PFSK-1 (cell line): ENCODE data around the gene SORT1.

Experiments used
- FOXP2 ChIP-seq: optimal IDR thresholded peaks from 2 replicates; pipeline ENCODE3; 2011; ENCODE audit warnings: borderline replicate concordance, control low read depth, inconsistent platforms; ENCODE audit not compliant: insufficient read depth; ENCODE audit errors: extremely low read length, extremely low read depth
- POLR2AphosphoS5 ChIP-seq: IDR thresholded peaks from 2 replicates; pipeline ENCODE4 v1.6.1; 2012; ENCODE audit warnings: low read depth, mild to moderate bottlenecking, control low read depth, low read length, moderate library complexity
- SIN3A ChIP-seq: IDR thresholded peaks from 2 replicates; pipeline ENCODE4 v1.6.1; 2012; ENCODE audit warnings: mild to moderate bottlenecking, low read length, moderate library complexity, borderline replicate concordance; ENCODE audit not compliant: insufficient read depth
- TAF1 ChIP-seq: IDR thresholded peaks from 2 replicates; pipeline ENCODE4 v1.6.1; 2012; ENCODE audit warnings: low read length, control low read depth, borderline replicate concordance; ENCODE audit not compliant: insufficient read depth
- TF ChIP-seq, protein P1 (sequence below), 2 experiments: IDR thresholded peaks; 2 replicates each; pipeline versions ENCODE4 v1.6.1 to v1.8.0; 2011 to 2012; ENCODE audit warnings: low read depth in 2 of 2, low read length in 2 of 2, control low read depth in 1 of 2, inconsistent platforms in 1 of 2, mild to moderate bottlenecking in 1 of 2, moderate library complexity in 1 of 2; ENCODE audit not compliant: insufficient read depth in 1 of 2

Gene SORT1

DNA sequence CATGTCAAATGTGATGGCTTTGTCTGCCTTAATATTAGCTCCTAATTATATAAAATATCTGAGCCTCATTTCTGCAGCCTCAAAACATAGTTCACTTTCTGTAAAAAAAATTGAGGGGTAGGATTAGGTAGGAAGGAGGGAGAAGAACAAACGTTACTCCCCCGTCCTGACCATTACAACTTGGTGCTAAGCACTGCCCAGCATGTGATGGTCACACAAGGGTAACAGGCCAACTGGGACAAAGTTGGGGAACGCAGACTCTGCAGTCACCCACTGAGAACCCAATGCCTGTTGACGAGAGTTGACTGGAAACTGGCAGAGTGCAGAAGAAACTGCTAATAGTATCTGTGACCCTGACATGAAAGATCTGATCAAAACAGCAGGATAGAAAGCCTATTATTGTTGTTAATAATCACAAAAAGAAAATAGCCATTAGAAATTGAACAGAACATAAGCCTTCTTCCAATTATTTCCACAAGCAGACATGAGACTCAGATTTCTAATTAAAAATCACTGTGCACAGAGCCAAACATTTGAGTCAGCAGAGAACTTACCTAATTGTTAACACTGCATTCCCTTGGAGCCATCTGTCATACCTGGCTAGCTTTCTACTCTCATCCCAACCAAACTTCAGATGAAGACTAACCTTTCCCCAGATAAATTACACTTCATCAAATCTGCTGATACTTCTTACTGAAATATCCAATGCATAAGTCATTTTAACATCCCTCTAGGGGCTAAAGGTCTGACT is 5.5 kb downstream of the SORT1 start:
- TF ChIP-seq POLR2AphosphoS5 (no peak), TAF1 (no peak), SIN3A (no peak), FOXP2 (no peak)
- TF ChIP-seq, protein P1, sequence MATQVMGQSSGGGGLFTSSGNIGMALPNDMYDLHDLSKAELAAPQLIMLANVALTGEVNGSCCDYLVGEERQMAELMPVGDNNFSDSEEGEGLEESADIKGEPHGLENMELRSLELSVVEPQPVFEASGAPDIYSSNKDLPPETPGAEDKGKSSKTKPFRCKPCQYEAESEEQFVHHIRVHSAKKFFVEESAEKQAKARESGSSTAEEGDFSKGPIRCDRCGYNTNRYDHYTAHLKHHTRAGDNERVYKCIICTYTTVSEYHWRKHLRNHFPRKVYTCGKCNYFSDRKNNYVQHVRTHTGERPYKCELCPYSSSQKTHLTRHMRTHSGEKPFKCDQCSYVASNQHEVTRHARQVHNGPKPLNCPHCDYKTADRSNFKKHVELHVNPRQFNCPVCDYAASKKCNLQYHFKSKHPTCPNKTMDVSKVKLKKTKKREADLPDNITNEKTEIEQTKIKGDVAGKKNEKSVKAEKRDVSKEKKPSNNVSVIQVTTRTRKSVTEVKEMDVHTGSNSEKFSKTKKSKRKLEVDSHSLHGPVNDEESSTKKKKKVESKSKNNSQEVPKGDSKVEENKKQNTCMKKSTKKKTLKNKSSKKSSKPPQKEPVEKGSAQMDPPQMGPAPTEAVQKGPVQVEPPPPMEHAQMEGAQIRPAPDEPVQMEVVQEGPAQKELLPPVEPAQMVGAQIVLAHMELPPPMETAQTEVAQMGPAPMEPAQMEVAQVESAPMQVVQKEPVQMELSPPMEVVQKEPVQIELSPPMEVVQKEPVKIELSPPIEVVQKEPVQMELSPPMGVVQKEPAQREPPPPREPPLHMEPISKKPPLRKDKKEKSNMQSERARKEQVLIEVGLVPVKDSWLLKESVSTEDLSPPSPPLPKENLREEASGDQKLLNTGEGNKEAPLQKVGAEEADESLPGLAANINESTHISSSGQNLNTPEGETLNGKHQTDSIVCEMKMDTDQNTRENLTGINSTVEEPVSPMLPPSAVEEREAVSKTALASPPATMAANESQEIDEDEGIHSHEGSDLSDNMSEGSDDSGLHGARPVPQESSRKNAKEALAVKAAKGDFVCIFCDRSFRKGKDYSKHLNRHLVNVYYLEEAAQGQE (IDR thresholded peaks at IDR 0.05; ENCODE audit: insufficient read depth in 1 of 2, low read depth in 2 of 2, low read length in 2 of 2), result no peak

DNA sequence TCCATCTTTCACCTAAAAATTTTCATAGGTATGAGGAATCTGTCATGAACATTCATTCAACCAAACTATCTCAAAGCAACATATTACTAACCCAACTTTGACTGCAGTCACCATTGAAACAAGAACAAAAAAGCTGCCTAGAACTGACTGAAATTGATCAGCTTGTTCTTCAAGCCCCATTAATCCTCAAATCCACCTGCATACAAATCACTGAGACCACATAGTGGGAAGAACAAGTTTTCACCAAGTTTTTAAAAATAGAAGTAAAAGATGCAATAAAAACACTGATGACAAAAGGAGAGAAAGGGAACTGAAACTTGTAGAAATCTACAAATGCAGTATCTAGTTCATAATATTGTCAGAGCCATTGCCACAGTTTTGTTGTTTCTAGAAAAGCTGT is 6.1 kb downstream of the SORT1 start:
- no peak for TF ChIP-seq FOXP2
- TF ChIP-seq TAF1, result no peak
- TF ChIP-seq POLR2AphosphoS5, result no peak
- no peak for TF ChIP-seq SIN3A
- TF ChIP-seq, protein P1 (IDR thresholded peaks at IDR 0.05; ENCODE audit: insufficient read depth in 1 of 2, low read depth in 2 of 2, low read length in 2 of 2), result no peak

DNA sequence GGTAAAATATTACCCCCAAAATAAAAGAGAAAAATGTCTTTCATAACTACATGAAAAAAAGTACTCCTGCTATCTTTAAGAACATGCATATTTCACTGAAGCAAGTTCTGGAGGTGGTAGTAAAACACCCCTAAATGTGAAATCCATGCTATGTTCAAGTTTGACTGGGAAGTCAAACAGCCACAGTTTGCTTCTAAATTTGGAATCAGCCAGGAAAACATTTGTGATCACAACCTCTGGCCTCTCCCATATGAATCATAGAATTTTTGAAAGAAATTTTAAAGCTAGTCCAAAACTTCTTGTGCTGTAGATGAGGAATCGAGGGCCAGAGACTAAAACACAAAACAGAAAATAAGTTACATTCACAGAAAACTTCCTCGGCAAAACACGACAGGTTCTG is 6.6 kb downstream of the SORT1 start:
- TF ChIP-seq TAF1, result no peak
- TF ChIP-seq SIN3A, result no peak
- TF ChIP-seq, protein P1 (IDR thresholded peaks at IDR 0.05; ENCODE audit: insufficient read depth in 1 of 2, low read depth in 2 of 2, low read length in 2 of 2), result no peak
- TF ChIP-seq POLR2AphosphoS5, result no peak
- no peak for TF ChIP-seq FOXP2

DNA sequence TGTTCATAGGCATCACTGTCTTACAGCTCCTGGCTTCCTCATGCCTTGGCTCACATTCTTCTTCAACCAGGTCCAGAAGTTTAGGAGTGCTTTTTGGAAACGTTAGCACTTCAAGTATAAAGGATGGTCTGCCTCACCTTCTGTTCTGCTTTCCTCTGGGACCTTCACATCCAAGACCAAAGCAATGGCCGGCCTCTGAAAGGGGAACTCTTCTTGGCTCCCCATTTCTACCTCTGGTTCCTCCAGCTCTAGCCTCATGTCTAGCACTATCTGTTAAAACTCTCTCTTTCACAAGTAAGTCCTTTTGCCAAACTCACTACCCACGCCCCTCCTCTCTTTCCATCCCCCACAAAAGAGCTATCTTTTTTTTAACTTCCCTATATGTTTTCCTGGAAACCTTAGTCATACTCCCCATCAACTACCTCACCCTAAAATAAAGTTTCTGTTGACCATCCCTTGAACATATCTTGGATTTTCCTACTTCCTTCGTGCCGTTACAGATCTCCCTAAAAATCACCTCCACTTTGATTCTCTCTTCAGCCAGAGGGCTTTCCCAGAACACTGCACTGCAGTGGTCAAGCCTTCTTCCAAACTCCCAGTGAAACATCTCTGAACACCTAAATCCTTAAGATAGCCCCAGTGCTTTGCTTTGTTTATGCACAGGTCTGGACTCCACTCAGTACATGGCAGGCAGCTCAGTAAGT is 7.9 kb downstream of the SORT1 start:
- TF ChIP-seq SIN3A (no peak), TAF1 (no peak), FOXP2 (no peak), POLR2AphosphoS5 (no peak)
- TF ChIP-seq, protein P1 (IDR thresholded peaks at IDR 0.05; ENCODE audit: insufficient read depth in 1 of 2, low read depth in 2 of 2, low read length in 2 of 2), result no peak
